GM19240 (cell line): ENCODE results near the gene DIAPH3.

ENCODE experiments used
- DNase-seq: peaks from one replicate; pipeline ENCODE4 v3.0.0; 2011; ENCODE audit warnings: low spot score; ENCODE audit not compliant: insufficient read length

Gene DIAPH3

DNA sequence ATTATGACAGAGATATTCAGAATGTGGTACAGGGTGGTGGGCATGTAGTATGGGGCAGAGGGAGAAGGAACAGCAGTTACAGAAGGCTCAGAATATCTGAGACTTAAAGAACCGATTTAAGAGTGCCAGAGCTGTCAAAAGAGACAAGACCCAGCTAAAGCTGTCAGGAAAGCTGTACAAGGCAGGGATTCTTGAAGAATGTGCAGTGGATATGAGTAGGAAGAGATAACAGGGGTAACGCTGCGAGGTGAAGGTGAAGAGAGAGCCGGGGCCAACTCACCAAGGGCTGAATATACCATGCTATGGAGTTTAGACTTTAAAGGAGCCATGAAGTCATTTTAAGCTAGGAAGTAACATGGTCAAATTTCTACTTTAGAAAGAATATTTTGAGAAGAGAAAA is 381.0 kb downstream of the DIAPH3 start:
- DNase-seq = no peak

GRCh38 chr13:59780058-59780457 is 383.7 kb downstream of the DIAPH3 start:
- no peak for DNase-seq

- DNase-seq = no peak
These were observed 386.6 kb downstream of the DIAPH3 start for GRCh38 chr13:59776924-59777690.

DNA sequence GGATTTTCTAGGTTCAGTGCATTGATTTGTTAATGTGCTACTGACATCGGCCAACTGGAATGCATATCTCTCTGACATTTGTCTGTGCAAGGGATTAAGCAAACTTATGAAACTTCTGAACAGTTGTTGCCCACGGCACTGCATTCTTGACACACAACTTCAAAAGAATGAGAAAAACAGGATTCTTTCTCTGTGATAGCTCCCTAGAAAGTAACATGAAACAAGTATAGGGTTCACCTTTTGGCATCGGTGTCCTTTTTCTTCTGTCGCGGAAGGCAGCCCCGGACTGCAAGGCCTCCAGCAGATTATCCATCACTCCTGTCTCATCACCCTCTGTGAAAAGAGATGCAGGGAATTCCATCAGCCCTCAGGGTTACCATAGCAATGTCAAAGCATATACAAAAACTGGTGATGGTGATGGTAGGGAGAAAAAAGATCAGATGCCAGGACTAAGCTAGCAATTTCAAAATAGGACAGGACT is 389.2 kb downstream of the DIAPH3 start:
- no peak for DNase-seq

DNA sequence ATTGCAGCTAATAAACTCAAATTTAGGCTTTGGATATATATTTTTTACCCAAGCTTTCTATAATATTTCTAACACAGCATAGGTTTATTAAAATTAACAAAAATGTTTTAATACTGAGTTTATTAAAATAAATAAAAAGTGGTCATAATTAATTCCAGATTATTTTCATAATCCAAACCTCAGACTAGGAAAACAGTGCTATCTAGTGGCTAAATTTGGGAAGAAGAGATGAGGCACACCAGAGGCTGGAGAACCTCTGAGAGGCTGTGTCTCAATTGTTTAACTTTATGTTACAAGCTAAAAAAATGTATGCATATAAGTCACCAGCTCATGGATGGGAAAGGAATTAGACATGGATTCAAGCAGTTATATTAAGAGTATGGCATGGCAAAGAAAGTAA is 392.5 kb downstream of the DIAPH3 start:
- DNase-seq = no peak

DNA sequence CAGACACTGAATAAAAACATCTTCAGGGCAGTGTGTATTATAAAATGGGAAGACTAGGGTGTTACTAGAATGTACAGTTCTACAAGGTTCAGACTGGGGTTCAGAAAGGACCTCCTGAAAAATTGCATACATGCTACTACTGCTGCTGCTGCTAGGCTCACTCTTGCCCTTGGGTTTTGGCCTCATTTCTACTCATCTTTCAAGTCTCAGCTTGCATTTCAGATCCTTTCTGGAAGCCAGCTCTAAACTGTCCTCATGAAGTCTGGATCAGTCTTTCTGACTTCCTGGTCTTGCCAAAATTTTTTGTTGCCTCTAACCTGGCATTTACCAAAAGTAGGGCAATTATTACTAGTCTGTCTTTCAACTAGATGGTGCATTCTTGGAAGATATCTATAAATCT is 393.3 kb downstream of the DIAPH3 start:
- DNase-seq = no peak

GRCh38 chr13:59766236-59766635 is 397.5 kb downstream of the DIAPH3 start:
- DNase-seq = no peak

DNA sequence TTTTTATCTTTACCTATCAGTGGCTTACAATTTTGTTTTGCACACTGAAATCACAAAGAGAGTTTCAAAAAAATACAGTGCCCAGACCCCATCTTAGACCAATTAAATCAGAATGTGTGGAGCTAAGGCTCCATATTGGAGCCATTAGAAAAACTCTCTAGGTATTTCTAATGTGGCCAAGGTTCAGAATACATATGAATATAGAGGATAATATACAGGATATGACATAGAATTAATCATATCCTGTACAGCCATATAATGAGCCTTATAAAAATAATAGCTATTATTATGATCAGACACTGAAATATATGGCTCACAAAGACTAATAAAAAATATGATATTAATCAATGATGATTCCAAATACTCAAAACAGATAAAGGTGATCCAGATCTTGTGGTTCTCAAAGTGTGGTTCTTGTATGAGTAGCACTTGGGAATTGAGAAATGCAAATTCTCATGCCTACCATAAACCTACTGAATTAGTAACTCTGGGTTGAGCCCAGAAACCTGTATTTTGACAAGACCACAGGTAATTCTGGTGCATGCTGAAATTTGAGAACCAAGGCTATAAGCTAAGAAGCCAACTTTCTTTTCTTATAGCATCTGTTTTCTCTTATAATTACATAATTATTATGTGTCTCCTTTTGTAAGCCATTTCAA is 408.0 kb downstream of the DIAPH3 start:
- DNase-seq = no peak

DNA sequence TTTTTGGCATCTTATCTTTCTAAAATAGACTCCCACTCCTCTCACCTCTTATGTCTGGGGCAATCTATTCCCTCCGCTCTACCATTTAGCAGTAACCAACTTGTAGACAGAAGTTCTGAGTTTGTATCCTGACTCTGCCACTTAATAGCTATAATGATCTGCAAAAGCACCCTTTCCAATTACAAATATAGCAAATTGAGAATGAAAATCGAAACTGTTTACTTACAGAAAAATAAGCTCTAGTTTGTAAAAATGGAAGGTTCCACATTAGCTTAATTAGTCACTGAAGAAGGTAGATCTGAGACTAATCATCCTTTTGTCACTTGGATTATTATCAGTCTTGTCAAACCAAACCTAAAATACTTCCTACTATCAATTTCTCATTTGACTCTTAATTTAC is 409.3 kb downstream of the DIAPH3 start:
- DNase-seq = no peak

DNA sequence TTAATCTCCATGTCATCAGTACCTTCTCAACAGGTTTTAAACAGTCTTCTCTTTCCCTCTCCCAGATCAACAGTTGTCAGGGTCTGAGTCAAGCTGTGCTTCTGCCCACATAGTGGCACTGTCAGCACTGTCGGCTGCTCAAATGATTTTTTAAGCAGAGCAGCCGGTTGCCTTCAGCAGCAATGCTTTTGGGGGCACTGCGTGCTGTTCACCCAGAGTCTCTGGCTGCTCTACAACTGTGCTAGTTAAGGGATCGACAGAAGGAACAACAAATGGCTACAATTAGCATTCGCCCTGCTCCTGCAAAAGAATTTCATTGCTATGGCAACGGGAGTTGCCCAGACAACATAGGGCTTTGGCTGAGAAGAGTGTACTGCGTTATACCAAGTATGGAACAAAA is 412.9 kb downstream of the DIAPH3 start:
- no peak for DNase-seq

DNA sequence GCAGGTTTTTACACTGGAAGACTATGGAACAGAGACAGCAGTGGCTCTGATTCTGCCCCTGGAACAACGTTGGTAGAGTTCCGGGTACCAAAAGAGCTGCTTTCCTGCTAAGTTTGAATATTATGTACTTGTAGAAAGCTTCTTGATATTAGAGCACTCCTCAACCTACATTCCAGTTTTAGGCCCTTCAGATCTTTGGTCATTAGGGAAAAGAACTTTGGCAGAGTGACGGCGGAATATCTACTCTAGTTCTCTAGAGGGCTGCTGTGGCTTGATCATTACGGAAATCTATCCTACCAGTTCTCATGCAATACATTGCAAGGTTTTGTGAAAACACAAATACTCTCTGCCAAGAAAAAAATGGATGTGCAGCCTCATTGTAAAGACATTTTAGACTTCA is 415.7 kb downstream of the DIAPH3 start:
- DNase-seq = no peak

DNA sequence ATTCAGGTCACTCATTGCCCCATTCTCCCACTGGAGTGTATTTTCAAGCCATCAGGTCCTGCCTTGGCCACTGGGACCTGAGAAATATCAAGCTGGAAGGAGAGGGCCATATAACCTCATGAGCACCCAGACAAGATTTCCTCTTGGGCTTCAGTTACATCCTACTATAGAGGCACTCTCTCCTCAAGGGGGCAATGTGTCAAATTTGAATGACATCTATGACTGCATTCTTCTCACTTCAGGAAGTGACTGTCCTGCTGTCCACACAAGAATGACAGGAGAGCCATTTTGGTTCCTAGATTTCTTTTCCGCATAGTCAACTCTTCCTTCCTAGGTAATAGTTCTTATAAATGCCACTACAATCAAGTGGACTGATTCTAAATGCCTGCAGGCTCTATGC is 416.2 kb downstream of the DIAPH3 start:
- no peak for DNase-seq

GRCh38 chr13:59746291-59746962 is 417.3 kb downstream of the DIAPH3 start:
- no peak for DNase-seq

DNA sequence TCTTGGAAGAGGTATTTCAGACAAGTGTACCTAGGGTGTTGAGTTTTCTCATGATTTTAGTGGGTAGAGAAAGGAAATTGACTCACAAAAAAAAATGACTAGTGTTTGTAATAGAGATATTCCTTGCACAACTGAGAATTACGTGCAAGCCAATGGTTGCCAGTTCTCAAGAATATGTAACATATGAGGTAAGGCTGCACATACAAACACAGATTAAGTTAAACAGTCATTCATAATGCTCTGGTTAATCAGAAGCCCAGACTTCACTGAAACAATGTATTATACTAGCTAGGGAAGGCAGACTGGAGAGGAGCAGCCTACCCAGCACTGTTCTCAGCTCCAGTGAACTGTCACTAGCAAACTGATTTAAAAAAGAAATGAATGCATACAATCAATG is 418.3 kb downstream of the DIAPH3 start:
- no peak for DNase-seq

DNA sequence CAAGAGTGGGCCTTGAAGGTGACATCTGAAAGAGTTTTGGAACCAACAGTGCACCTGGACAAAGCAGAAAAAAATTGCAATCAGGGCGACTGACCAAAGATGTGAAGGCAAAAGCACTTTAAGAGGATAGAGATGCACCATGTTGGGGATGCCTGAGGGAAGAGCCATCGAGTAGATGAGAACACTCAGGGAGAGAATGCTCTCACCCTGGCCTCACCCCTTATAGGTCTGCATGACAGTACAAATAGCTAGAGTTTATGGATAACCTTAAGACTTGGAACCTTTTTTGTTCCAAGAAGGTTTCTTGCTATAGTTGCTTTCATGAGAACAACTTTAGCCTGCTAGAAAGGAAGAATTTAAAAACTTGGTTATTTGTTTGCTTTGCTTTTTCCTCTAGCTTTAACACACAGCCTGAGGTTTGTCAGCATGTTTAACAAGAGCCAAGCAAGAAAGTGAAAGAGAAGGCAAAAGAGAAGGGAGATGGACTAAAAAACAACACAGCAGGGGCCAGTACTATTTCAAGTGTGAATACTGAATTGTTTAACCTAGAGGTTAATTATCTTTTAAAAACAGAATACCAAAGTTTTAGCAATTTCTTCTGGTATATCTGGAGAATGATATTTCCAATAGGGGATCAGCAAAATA is 418.9 kb downstream of the DIAPH3 start:
- no peak for DNase-seq

DNA sequence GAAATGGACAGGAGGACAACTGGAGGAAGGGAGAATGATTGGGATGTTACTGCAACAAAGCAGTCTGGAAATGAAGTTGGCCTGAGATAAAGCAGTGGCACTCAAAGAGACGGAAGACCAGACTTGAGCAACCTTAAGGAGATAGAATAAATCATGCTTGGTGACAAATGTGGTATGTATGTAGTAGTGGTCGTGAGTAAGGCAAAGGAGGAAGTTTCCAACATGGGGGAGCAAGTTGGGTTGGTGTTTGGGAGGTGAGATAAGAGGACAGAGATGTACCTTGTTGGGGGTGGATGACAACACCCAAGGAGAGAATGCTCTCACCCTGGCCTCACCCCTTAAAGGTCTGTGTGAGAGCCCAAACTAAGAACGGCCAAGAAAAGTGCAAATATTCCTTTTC is 420.5 kb downstream of the DIAPH3 start:
- DNase-seq = no peak

DNA sequence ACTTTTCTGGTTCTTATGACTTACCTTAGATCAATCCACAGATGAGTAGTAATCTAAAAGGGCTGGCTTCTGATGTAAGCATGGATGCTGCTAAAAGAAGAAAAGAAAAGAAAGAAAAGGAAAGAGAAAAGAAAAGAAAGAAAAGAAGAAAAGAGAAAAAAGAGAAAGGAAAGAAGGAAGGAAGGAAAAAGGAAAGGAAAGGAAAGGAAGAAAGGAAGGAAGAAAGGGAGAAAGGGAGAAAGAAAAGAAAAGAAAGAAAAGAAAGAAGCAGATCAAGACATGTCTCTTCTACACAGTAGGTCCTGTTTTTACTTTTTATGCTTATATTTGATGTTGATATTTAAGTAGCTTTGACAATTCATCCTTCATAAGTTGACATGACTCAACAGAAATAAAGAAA is 421.3 kb downstream of the DIAPH3 start:
- no peak for DNase-seq

- no peak for DNase-seq
These were observed 424.8 kb downstream of the DIAPH3 start for GRCh38 chr13:59738921-59739320.

DNA sequence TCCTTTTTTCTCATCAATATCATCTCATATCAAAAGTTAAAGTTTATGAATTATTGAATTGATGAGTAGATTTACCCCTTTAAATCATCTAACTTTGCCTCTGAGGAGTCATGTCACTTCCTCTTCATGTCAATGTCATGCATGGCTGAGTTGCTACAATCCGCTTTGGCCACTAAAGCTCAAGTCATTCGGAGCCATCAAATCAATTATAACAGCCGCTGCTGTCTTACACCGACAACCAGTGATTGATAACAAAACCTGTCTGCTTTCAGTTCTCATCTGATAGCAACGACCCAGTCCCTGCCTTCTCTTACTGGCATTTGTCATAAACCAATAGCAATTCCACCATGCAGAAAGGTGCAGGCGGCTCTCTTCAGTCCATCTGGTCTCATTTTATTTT is 429.3 kb downstream of the DIAPH3 start:
- DNase-seq = peak; percentile 16

GRCh38 chr13:59733744-59734143 is 430.0 kb downstream of the DIAPH3 start:
- no peak for DNase-seq

DNA sequence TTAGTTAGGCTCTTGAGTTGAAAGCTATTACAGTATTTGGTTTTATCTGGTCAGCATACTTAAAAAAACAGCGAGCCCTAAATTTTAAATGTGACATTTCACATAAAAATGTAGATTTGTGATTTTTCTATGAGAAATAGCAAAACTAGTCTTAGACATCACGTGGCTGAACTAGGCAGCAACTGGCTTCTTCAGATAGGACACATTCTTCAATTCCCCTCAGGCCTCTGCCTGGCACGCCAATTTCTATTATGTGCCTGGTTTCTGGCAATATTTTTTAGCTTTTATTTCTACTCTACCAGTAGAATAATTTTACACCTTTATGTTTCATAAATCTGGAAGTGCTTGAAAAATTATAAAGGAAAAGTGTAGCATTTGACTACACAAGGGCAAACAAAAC is 433.7 kb downstream of the DIAPH3 start:
- no peak for DNase-seq
